ENCODE data around the gene UNG. TPM values are rescaled to one million over a fixed set of nuclear protein-coding genes. Genes with fewer than 3 reads are reported as not detected.
"Not testable (repeated sequence)": the region's sequence is repeated elsewhere in the genome, so short reads cannot be mapped to it uniquely, and the experiment has no call there.

UNG gene
- total RNA-seq: 10 to 100 TPM; 35.3 to 38.4 TPM

DNA sequence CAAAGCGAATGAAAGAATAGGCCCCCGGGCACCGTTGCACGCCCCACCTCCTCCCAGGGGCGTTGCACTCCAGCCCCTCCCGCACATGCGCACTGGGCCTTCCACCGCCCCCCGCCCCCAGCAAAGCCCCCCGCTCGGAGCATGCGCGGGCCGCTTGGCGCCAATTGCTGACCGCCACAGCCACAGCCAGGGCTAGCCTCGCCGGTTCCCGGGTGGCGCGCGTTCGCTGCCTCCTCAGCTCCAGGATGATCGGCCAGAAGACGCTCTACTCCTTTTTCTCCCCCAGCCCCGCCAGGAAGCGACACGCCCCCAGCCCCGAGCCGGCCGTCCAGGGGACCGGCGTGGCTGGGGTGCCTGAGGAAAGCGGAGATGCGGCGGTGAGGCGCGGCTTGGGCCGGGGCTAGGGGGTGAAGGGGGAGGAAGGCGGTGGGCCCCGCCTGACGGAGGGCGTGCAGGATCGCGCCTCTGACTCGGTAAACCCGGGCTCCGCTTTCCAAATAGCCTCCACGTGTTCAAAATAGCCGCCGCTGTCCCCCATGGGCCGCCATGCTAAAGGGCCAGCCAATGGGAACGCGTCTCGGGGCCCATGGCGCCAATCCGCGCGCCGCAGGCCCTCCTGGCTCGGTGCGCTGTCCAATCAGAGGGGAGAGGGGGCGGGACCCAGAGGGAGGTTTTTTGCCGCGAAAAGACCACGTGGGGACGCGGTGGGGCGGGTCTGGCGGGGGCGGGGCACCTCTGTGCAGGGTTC, at the start of gene UNG:
UNG (plus strand) TSS at position 163 of the 748 bp plus-strand sequence; CDS start at position 246, 83 bp downstream.
- ChIA-PET CTCF (interaction anchor here (1.0 kb wide), 1 partner anchor 44 kb away, joined by 3 read pairs; no protein-coding TSS in a partner anchor), POLR2A (interaction anchor here (2.0 to 2.1 kb wide), 2 partner anchors 45 to 535 kb away, joined by 7 to 8 read pairs; partner anchors contain the start of genes ISCU and USP30)
- H3K27me3 Mint-ChIP-seq: no peaks in the 10 kb centered on the region
- H3K9me3 Mint-ChIP-seq: no peaks in the 10 kb centered on the region
- DNase-seq: peak; percentile 97
- peak within 1 kb of the TSS; percentile 77 for H3K4me3 Mint-ChIP-seq
- H3K4me1 Mint-ChIP-seq: peaks cover 49% of the 10 kb centered on the region
- H3K27ac Mint-ChIP-seq: peak within 1 kb of the TSS; percentile 62
- H3K36me3 Mint-ChIP-seq (ENCODE audit: low read depth): peaks cover 23% of the 10 kb centered on the region

- H3K27ac Mint-ChIP-seq, DNase-seq, POLR2A ChIA-PET: not testable (repeated sequence)
Observed at GRCh38 chr12:109048706-109049105, 48.7 kb upstream of the UNG start.

DNA sequence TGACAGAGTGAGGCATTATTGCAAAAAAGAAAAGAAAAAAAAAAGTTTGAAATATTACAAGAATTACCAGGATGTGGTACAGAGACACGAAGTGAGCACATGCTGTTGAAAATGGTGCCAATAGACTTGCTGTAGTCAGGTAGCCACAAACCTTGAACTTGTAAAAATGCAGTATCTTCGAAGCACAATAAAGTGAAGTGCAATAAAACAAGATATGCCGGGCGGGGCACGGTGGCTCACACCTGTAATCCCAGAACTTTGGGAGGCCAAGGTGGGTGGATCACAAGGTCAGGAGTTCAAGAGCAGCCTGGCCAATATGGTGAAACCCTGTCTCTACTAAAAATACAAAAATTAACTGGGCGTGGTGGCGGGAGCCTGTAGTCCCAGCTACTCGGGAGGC, 47.6 kb upstream of the UNG start:
- H3K4me3 Mint-ChIP-seq; H3K9me3 Mint-ChIP-seq; H3K27ac Mint-ChIP-seq; DNase-seq; H3K27me3 Mint-ChIP-seq; CTCF ChIA-PET; H3K36me3 Mint-ChIP-seq (ENCODE audit: low read depth): not testable (repeated sequence)
- H3K4me1 Mint-ChIP-seq: peaks cover 20% of the 10 kb centered on the region
- POLR2A ChIA-PET: interaction anchor here (0.7 kb wide), 1 partner anchor 53 kb away, joined by 3 read pairs; no protein-coding TSS in a partner anchor

More at GRCh38 chr12:109048706-109049105, 48.7 kb upstream of the UNG start:
- H3K36me3 Mint-ChIP-seq (ENCODE audit: low read depth); H3K4me3 Mint-ChIP-seq; CTCF ChIA-PET; H3K27me3 Mint-ChIP-seq; H3K9me3 Mint-ChIP-seq: not testable (repeated sequence)
- H3K4me1 Mint-ChIP-seq: peaks cover 16% of the 10 kb centered on the region

- Mint-ChIP-seq H3K9me3 (no peaks in the 10 kb centered on the region), H3K27ac (peak overlapping the region; percentile 91), H3K4me3 (peak overlapping the region; percentile 85), H3K36me3 (ENCODE audit: low read depth) (peaks cover 6% of the 10 kb centered on the region), H3K4me1 (peaks cover 20% of the 10 kb centered on the region), H3K27me3 (no peaks in the 10 kb centered on the region)
- ChIA-PET CTCF (interaction anchor here (0.6 to 1.7 kb wide), 2 partner anchors 41 to 191 kb away, joined by 3 to 4 read pairs; partner anchors contain the start of gene ALKBH2), POLR2A (interaction anchor here (0.9 to 3.0 kb wide), 7 partner anchors 35 to 418 kb away, joined by 3 to 13 read pairs (median 6); partner anchors contain the start of genes ALKBH2, SELPLG and UNG)
- no peak for DNase-seq
Observed at GRCh38 chr12:109052097-109052413, 45.3 kb upstream of the UNG start.

GRCh38 chr12:109052414-109053323, 44.7 kb upstream of the UNG start, which contains the start of gene USP30:
TSS of gene USP30 (plus strand) at chr12:109052576. CDS start at chr12:109052679, 103 bp downstream.
- H3K9me3 Mint-ChIP-seq: no peaks in the 10 kb centered on the region
- ChIA-PET CTCF (interaction anchor here (0.6 to 1.7 kb wide), 2 partner anchors 40 to 191 kb away, joined by 3 to 4 read pairs; partner anchors contain the start of gene ALKBH2), POLR2A (interaction anchor here (0.9 to 3.0 kb wide), 8 partner anchors 34 to 419 kb away, joined by 3 to 13 read pairs (median 5); partner anchors contain the start of genes ALKBH2, SELPLG, SSH1 and UNG)
- H3K4me3 Mint-ChIP-seq: peak within 1 kb of the TSS; percentile 85
- peak; percentile 85 for DNase-seq
- H3K36me3 Mint-ChIP-seq (ENCODE audit: low read depth): peaks cover 6% of the 10 kb centered on the region
- peaks cover 16% of the 10 kb centered on the region for H3K4me1 Mint-ChIP-seq
- H3K27ac Mint-ChIP-seq: peak within 1 kb of the TSS; percentile 91
- H3K27me3 Mint-ChIP-seq: no peaks in the 10 kb centered on the region

DNA sequence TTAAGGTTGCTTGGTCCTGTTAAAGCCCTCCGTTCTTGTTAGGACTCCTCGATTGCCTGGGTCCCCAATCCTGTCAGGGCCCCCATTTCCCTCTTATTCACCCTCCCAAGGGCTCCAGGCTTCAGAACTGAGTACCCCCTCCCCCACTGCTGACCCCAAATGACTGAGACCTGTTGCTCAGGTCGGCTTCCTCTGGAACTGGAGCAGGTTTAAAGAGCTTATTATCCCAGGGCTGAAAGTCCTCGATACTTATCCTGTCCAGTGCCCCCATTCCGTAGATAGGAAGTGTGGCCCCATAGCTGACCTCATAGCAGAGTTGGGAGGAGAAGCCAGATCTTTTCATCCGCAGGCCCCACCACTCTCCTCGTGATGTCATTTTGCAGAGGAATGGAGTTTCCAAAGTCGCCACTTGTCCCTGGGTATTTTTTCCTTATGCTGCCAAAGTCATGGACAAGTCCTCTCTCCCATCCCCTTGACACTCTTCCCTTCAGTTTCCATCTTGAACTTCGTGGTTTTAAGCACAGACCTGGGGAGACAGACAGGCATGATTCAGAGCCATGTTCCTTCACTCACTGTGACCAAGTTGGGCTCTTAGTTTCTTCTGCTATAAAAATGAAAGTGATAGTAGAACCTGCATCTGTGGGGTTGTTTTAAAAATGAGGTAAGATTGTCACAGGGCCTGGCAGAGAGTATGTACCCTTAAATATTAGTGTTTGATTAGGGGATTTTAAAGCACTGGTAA, 43.8 kb upstream of the UNG start:
- POLR2A ChIA-PET: interaction anchor here (0.7 to 3.0 kb wide), 6 partner anchors 28 to 491 kb away, joined by 3 to 13 read pairs (median 6); partner anchors contain the start of genes ISCU, SSH1 and UNG
- Mint-ChIP-seq H3K4me3 (peak overlapping the region; percentile 85), H3K27me3 (no peaks in the 10 kb centered on the region), H3K9me3 (no peaks in the 10 kb centered on the region), H3K27ac (peak overlapping the region; percentile 91), H3K36me3 (ENCODE audit: low read depth) (peaks cover 6% of the 10 kb centered on the region), H3K4me1 (peaks cover 16% of the 10 kb centered on the region)
- CTCF ChIA-PET: interaction anchor here (0.9 to 1.7 kb wide), 8 partner anchors 8 to 491 kb away, joined by 3 to 12 read pairs (median 4); partner anchors contain the start of genes ALKBH2, ISCU and UNG
- DNase-seq: peak; percentile 24

DNA sequence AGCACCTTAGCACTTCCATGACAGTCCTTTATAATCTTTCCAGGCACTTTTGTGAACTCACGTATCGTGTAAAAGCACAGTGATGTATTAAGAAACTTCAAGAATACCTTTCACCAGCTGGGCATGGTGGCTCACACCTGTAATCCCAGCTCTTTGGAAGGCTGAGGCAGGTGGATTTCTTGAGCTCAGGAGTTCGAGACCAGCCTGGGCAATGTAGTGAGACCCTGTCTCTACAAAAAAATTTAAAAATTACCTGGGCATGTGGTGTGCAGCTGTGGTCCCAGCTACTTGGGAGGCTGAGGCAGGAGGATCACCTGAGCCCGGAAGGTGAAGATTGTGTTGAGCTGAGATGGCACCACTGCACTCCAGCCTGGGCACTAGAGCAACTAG, 43.3 kb upstream of the UNG start:
- peak overlapping the region; percentile 91 for H3K27ac Mint-ChIP-seq
- peak overlapping the region; percentile 85 for H3K4me3 Mint-ChIP-seq
- peaks cover 16% of the 10 kb centered on the region for H3K4me1 Mint-ChIP-seq
- DNase-seq; H3K36me3 Mint-ChIP-seq (ENCODE audit: low read depth); H3K9me3 Mint-ChIP-seq; H3K27me3 Mint-ChIP-seq: not testable (repeated sequence)
- POLR2A ChIA-PET: interaction anchor here (1.3 to 3.0 kb wide), 3 partner anchors 39 to 492 kb away, joined by 3 to 13 read pairs (median 8); partner anchors contain the start of genes ALKBH2 and ISCU
- CTCF ChIA-PET: interaction anchor here (0.6 to 1.5 kb wide), 8 partner anchors 9 to 492 kb away, joined by 3 to 12 read pairs (median 4); partner anchors contain the start of genes ALKBH2, ISCU and UNG

DNA sequence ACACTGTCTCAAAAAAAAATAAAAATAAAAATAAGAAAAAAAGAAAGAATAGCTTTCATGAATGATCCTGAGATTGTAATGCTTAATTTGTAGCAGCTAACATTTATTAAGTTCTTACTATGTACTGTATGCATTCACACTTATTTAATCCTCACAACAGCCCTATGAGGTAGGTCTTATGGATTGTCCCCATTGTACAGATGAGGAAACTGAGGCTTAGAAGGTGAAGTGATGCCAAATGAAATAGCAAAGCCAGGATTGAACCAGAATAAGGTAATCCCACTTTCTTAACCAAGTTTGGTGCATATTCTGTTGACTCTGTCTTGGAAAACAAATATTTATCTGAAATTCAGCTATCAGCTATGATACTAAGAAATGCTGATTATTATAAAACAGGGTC, 42.9 kb upstream of the UNG start:
- H3K27me3 Mint-ChIP-seq: no peaks in the 10 kb centered on the region
- H3K36me3 Mint-ChIP-seq (ENCODE audit: low read depth): peaks cover 8% of the 10 kb centered on the region
- no peak overlapping the region for H3K4me3 Mint-ChIP-seq
- peaks cover 16% of the 10 kb centered on the region for H3K4me1 Mint-ChIP-seq
- CTCF ChIA-PET: interaction anchor here (0.6 to 1.5 kb wide), 8 partner anchors 9 to 492 kb away, joined by 3 to 12 read pairs (median 4); partner anchors contain the start of genes ALKBH2, ISCU and UNG
- H3K9me3 Mint-ChIP-seq: no peaks in the 10 kb centered on the region
- no peak overlapping the region for H3K27ac Mint-ChIP-seq
- no peak for DNase-seq
- POLR2A ChIA-PET: interaction anchor here (1.3 to 3.0 kb wide), 3 partner anchors 38 to 492 kb away, joined by 3 to 13 read pairs (median 8); partner anchors contain the start of genes ALKBH2 and ISCU

- H3K9me3 Mint-ChIP-seq: no peaks in the 10 kb centered on the region
- no peak overlapping the region for H3K27ac Mint-ChIP-seq
- no peak overlapping the region for H3K4me3 Mint-ChIP-seq
- POLR2A ChIA-PET: no interaction called here
- H3K4me1 Mint-ChIP-seq: peaks cover 11% of the 10 kb centered on the region
- H3K27me3 Mint-ChIP-seq: no peaks in the 10 kb centered on the region
- no peak for DNase-seq
- CTCF ChIA-PET: no interaction called here
- H3K36me3 Mint-ChIP-seq (ENCODE audit: low read depth): peaks cover 8% of the 10 kb centered on the region
Observed at GRCh38 chr12:109056891-109057290, 40.5 kb upstream of the UNG start.

GRCh38 chr12:109057376-109057775, 40.0 kb upstream of the UNG start:
- CTCF ChIA-PET: no interaction called here
- Mint-ChIP-seq H3K9me3 (no peaks in the 10 kb centered on the region), H3K27me3 (no peaks in the 10 kb centered on the region), H3K4me1 (peaks cover 7% of the 10 kb centered on the region), H3K27ac (no peak overlapping the region), H3K36me3 (ENCODE audit: low read depth) (peaks cover 5% of the 10 kb centered on the region), H3K4me3 (no peak overlapping the region)
- POLR2A ChIA-PET: no interaction called here
- DNase-seq: no peak

DNA sequence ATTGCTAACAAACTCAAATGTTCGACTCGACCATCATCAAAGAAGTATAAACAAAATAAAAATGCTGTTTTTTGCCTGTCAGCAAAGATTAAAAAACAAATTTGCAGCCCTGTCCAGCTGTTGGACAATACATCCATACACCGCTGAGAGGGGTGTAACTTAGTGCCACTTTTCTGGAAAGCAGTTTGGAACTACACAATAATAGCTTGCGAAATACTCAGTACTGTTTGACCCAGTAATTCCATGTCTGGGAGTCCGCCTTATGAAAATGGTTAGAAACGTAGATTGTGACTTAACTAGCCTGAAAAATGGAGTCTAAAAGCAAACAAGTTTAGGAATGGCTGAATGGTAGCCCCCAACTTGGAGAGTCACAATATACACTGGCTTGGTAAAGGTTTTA, 38.6 kb upstream of the UNG start:
- DNase-seq: no peak
- Mint-ChIP-seq H3K9me3 (no peaks in the 10 kb centered on the region), H3K27me3 (no peaks in the 10 kb centered on the region), H3K4me3 (no peak overlapping the region), H3K4me1 (peaks cover 9% of the 10 kb centered on the region), H3K36me3 (ENCODE audit: low read depth) (peaks cover 5% of the 10 kb centered on the region), H3K27ac (no peak overlapping the region)
- ChIA-PET POLR2A (no interaction called here), CTCF (no interaction called here)

DNA sequence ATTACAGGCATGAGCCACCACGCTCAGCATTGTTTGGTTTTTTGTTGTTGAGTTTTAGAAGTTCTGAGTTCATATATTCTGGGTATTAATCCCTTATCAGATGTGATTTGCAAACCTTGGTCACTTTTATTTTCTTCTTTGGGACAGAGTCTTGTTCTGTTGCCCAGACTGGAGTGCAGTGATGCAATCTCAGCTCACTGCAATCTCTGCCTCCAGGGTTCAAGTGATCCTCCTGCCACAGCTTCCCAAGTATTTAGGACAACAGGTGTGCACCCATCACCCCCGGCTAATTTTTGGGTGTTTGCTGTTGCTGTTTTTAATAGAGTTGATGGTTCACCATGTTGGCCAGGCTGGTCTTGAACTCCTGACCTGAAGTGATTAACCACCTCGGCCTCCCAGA, 33.3 kb upstream of the UNG start:
- Mint-ChIP-seq H3K27me3 (no peaks in the 10 kb centered on the region), H3K9me3 (no peaks in the 10 kb centered on the region), H3K27ac (no peak overlapping the region), H3K36me3 (ENCODE audit: low read depth) (no peaks in the 10 kb centered on the region), H3K4me1 (peaks cover 4% of the 10 kb centered on the region), H3K4me3 (no peak overlapping the region)
- ChIA-PET POLR2A (no interaction called here), CTCF (interaction anchor here (0.7 to 1.0 kb wide), 2 partner anchors 48 to 363 kb away, joined by 3 to 6 read pairs; no protein-coding TSS in a partner anchor)
- no peak for DNase-seq

All from activated CD4-positive, alpha-beta memory T cell treated with anti-CD3 and anti-CD28 coated beads, Interleukin-2, amount 10 ng/mL, durations not matched to agents 7 days and 5 days (primary cell).